GM23338 (cell line): ENCODE measurements around the gene FHIT.

Experiments
- CREB1 ChIP-seq: fragments of 250-450 bp; sonication (Bioruptor Pico); IDR thresholded peaks from 2 replicates; pipeline ENCODE4 v1.5.0; 2020; ENCODE audit warnings: low read depth, mild to moderate bottlenecking, moderate library complexity
- EZH2 ChIP-seq: fragments of 200-600 bp; sonication (generic); IDR thresholded peaks from one replicate; pipeline ENCODE4 v1.8.0; 2017; ENCODE audit warnings: antibody characterized with exemption, mild to moderate bottlenecking, low read depth; ENCODE audit not compliant: unreplicated experiment
- EZH2phosphoT487 ChIP-seq: fragments of 200-600 bp; sonication (generic); IDR thresholded peaks from one replicate; pipeline ENCODE4 v1.8.1; 2018; ENCODE audit warnings: antibody characterized with exemption; ENCODE audit not compliant: unreplicated experiment
- POLR2AphosphoS5 ChIP-seq: IDR thresholded peaks from 2 replicates; pipeline ENCODE4 v1.6.1; 2016; ENCODE audit warnings: antibody characterized with exemption, low read depth
- ZNF114 ChIP-seq: fragments of 250-450 bp; sonication (Bioruptor Pico); IDR thresholded peaks from 2 replicates; pipeline ENCODE4 v1.5.0; 2020; ENCODE audit warnings: mild to moderate bottlenecking, moderate library complexity
- ZNF331 ChIP-seq: fragments of 250-450 bp; sonication (Bioruptor Pico); IDR thresholded peaks from 2 replicates; pipeline ENCODE4 v1.5.0; 2020; ENCODE audit warnings: low read depth, mild to moderate bottlenecking, moderate library complexity
- TF ChIP-seq, protein P1 (sequence below), 2 experiments: fragments of 200-600 bp in 1 of 2; sonication (generic) in 1 of 2; conservative IDR thresholded peaks; 2 replicates each; pipeline versions ENCODE4 v1.5.1 to v1.6.1; 2016 to 2017; ENCODE audit warnings: antibody characterized with exemption in 2 of 2, low read depth in 2 of 2, mild to moderate bottlenecking in 2 of 2, moderate library complexity in 1 of 2
- TF ChIP-seq, protein P2 (sequence below): IDR thresholded peaks from one replicate; pipeline ENCODE4 v1.6.1; 2018; ENCODE audit warnings: antibody characterized with exemption; ENCODE audit not compliant: unreplicated experiment
- TF ChIP-seq, protein P3 (sequence below): IDR thresholded peaks from 2 replicates; pipeline ENCODE4 v1.6.1; 2016; ENCODE audit warnings: antibody characterized with exemption

DNA sequence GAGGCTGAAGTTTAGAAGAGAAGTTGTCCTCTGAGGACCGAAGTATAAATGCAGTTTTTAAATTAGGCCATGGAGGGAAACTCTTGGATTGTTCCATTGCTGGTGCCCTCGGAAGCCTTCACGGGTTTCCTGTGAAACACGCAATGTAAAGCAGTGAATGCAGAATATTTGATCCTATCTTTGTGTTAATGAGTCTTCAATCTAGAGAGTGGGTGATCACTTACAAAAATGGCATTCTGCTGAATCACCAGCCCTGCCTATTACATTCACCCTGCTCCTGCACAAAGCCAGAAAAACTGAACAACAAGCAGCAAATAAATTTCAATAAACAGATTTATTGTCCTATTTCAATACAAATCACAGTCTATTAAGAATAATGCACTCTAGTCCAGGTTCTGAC, 1063.9 kb downstream of the FHIT start:
- TF ChIP-seq, protein P1, sequence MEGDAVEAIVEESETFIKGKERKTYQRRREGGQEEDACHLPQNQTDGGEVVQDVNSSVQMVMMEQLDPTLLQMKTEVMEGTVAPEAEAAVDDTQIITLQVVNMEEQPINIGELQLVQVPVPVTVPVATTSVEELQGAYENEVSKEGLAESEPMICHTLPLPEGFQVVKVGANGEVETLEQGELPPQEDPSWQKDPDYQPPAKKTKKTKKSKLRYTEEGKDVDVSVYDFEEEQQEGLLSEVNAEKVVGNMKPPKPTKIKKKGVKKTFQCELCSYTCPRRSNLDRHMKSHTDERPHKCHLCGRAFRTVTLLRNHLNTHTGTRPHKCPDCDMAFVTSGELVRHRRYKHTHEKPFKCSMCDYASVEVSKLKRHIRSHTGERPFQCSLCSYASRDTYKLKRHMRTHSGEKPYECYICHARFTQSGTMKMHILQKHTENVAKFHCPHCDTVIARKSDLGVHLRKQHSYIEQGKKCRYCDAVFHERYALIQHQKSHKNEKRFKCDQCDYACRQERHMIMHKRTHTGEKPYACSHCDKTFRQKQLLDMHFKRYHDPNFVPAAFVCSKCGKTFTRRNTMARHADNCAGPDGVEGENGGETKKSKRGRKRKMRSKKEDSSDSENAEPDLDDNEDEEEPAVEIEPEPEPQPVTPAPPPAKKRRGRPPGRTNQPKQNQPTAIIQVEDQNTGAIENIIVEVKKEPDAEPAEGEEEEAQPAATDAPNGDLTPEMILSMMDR (conservative IDR thresholded peaks at IDR 0.05; ENCODE audit: low read depth in 2 of 2), result no peak
- no peak for TF ChIP-seq EZH2
- TF ChIP-seq, protein P2, sequence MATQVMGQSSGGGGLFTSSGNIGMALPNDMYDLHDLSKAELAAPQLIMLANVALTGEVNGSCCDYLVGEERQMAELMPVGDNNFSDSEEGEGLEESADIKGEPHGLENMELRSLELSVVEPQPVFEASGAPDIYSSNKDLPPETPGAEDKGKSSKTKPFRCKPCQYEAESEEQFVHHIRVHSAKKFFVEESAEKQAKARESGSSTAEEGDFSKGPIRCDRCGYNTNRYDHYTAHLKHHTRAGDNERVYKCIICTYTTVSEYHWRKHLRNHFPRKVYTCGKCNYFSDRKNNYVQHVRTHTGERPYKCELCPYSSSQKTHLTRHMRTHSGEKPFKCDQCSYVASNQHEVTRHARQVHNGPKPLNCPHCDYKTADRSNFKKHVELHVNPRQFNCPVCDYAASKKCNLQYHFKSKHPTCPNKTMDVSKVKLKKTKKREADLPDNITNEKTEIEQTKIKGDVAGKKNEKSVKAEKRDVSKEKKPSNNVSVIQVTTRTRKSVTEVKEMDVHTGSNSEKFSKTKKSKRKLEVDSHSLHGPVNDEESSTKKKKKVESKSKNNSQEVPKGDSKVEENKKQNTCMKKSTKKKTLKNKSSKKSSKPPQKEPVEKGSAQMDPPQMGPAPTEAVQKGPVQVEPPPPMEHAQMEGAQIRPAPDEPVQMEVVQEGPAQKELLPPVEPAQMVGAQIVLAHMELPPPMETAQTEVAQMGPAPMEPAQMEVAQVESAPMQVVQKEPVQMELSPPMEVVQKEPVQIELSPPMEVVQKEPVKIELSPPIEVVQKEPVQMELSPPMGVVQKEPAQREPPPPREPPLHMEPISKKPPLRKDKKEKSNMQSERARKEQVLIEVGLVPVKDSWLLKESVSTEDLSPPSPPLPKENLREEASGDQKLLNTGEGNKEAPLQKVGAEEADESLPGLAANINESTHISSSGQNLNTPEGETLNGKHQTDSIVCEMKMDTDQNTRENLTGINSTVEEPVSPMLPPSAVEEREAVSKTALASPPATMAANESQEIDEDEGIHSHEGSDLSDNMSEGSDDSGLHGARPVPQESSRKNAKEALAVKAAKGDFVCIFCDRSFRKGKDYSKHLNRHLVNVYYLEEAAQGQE, result no peak
- no peak for TF ChIP-seq POLR2AphosphoS5
- no peak for TF ChIP-seq EZH2phosphoT487
- TF ChIP-seq, protein P3, sequence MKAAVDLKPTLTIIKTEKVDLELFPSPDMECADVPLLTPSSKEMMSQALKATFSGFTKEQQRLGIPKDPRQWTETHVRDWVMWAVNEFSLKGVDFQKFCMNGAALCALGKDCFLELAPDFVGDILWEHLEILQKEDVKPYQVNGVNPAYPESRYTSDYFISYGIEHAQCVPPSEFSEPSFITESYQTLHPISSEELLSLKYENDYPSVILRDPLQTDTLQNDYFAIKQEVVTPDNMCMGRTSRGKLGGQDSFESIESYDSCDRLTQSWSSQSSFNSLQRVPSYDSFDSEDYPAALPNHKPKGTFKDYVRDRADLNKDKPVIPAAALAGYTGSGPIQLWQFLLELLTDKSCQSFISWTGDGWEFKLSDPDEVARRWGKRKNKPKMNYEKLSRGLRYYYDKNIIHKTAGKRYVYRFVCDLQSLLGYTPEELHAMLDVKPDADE, result no peak
- no peak for TF ChIP-seq CREB1
- no peak for TF ChIP-seq ZNF331 (CRISPR knock-in tag)
- no peak for TF ChIP-seq ZNF114 (CRISPR knock-in tag)
